ENCODE measurements around the gene C1D.
"Not testable (repeated sequence)": the region's sequence is repeated elsewhere in the genome, so short reads cannot be mapped to it uniquely, and the experiment has no call there.

The C1D gene

GRCh38 chr2:67997528-67997900 is 65.3 kb downstream of the C1D start:
- H3K4me3 ChIP-seq (ENCODE audit: low read depth, low read length), result no peak overlapping the region
- TF ChIP-seq POLR2A (IDR thresholded peaks at IDR 0.05; ENCODE audit: extremely low read depth, insufficient read length), result no peak
- no peak for TF ChIP-seq MAX (IDR thresholded peaks at IDR 0.05; ENCODE audit: low read depth, low read length)
- TF ChIP-seq CTCF (IDR thresholded peaks at IDR 0.05; ENCODE audit: low read depth, low read length), result no peak
- no peak for TF ChIP-seq MYC (IDR thresholded peaks at IDR 0.05; ENCODE audit: low read depth, low read length)
- no peak for DNase-seq (ENCODE audit: low read depth)

GRCh38 chr2:67996772-67997527 is 65.9 kb downstream of the C1D start:
- no peak for TF ChIP-seq CTCF (IDR thresholded peaks at IDR 0.05; ENCODE audit: low read depth, low read length)
- TF ChIP-seq POLR2A (IDR thresholded peaks at IDR 0.05; ENCODE audit: extremely low read depth, insufficient read length), result no peak
- TF ChIP-seq MYC (IDR thresholded peaks at IDR 0.05; ENCODE audit: low read depth, low read length), result no peak
- no peak for TF ChIP-seq MAX (IDR thresholded peaks at IDR 0.05; ENCODE audit: low read depth, low read length)
- H3K4me3 ChIP-seq (ENCODE audit: low read depth, low read length), result no peak overlapping the region
- DNase-seq (ENCODE audit: low read depth), result no peak

- TF ChIP-seq POLR2A (IDR thresholded peaks at IDR 0.05; ENCODE audit: extremely low read depth, insufficient read length), result no peak
- no peak for TF ChIP-seq MAX (IDR thresholded peaks at IDR 0.05; ENCODE audit: low read depth, low read length)
- TF ChIP-seq CTCF (IDR thresholded peaks at IDR 0.05; ENCODE audit: low read depth, low read length), result no peak
- TF ChIP-seq MYC (IDR thresholded peaks at IDR 0.05; ENCODE audit: low read depth, low read length), result no peak
- DNase-seq (ENCODE audit: low read depth), result no peak
- no peak overlapping the region for H3K4me3 ChIP-seq (ENCODE audit: low read depth, low read length)
These were observed 68.1 kb downstream of the C1D start for GRCh38 chr2:67994716-67995115.

- DNase-seq (ENCODE audit: low read depth); H3K4me3 ChIP-seq (ENCODE audit: low read depth, low read length): not testable (repeated sequence)
These were observed 68.7 kb downstream of the C1D start for GRCh38 chr2:67994069-67994468.

- DNase-seq (ENCODE audit: low read depth), result no peak
- H3K4me3 ChIP-seq (ENCODE audit: low read depth, low read length), result no peak overlapping the region
- no peak for TF ChIP-seq CTCF (IDR thresholded peaks at IDR 0.05; ENCODE audit: low read depth, low read length)
- TF ChIP-seq MYC (IDR thresholded peaks at IDR 0.05; ENCODE audit: low read depth, low read length), result no peak
- TF ChIP-seq MAX (IDR thresholded peaks at IDR 0.05; ENCODE audit: low read depth, low read length), result no peak
- TF ChIP-seq POLR2A (IDR thresholded peaks at IDR 0.05; ENCODE audit: extremely low read depth, insufficient read length), result no peak
These were observed 69.5 kb downstream of the C1D start for GRCh38 chr2:67993329-67993728.

GRCh38 chr2:67991456-67991855 is 71.3 kb downstream of the C1D start:
- DNase-seq (ENCODE audit: low read depth), result no peak
- TF ChIP-seq CTCF (IDR thresholded peaks at IDR 0.05; ENCODE audit: low read depth, low read length) (no peak), POLR2A (IDR thresholded peaks at IDR 0.05; ENCODE audit: extremely low read depth, insufficient read length) (no peak), MYC (IDR thresholded peaks at IDR 0.05; ENCODE audit: low read depth, low read length) (no peak), MAX (IDR thresholded peaks at IDR 0.05; ENCODE audit: low read depth, low read length) (no peak)
- H3K4me3 ChIP-seq (ENCODE audit: low read depth, low read length), result no peak overlapping the region
